GM12878 (cell line): ENCODE measurements around the gene NAA20. TPM values are rescaled to one million over a fixed set of nuclear protein-coding genes. Genes with fewer than 3 reads are reported as not detected.

ENCODE experiments used
- ATAC-seq: fragments of 200-7000 bp; cut with Tn5 transposase; 3 replicates; pipeline ENCODE4 v1.9.1; 2020; ENCODE audit warnings: mild to moderate bottlenecking, moderate library complexity
- BruUV-seq: library from RNA; stranded (reverse); fragments of 400-500 nt; replicated peaks from 2 replicates; lab custom pipeline; 2021; lab: Mats Ljungman, UMichigan
- CTCF ChIA-PET: fragments of 300-600 bp; sonication (Branson Sonifier 250); formaldehyde crosslinking; extraction: SDS; loops from one replicate; lab custom pipeline; 2021; ENCODE audit warnings: inconsistent platforms; lab: Yijun Ruan, JAX
- POLR2A ChIA-PET: fragments of 350-600 bp; formaldehyde crosslinking; extraction: SDS; loops from one replicate; lab custom pipeline; 2021; ENCODE audit warnings: inconsistent platforms; lab: Charles Lee
- RAD21 ChIA-PET: fragments of 300-600 bp; sonication (Branson Sonifier 250); formaldehyde crosslinking; loops from one replicate; lab custom pipeline; 2023; ENCODE audit warnings: antibody characterized with exemption; ENCODE audit not compliant: unreplicated experiment; lab: Charles Lee
- SMC1A ChIA-PET: fragments of 300-600 bp; sonication (Branson Sonifier 250); formaldehyde crosslinking; loops from one replicate; lab custom pipeline; 2023; ENCODE audit not compliant: unreplicated experiment, uncharacterized antibody; lab: Charles Lee
- DNase-seq: peaks from one replicate; pipeline ENCODE4 v3.0.0-alpha.2; 2011; ENCODE audit warnings: low read depth, low spot score
- FAIRE-seq: peaks from 3 replicates; lab custom pipeline; 2011; peaks lifted over from hg19 to GRCh38; lab: Jason Lieb, UNC
- H2AFZ ChIP-seq: 2 replicates; pipeline ENCODE4 v1.6.0; 2011; ENCODE audit warnings: low read depth, low read length, control low read depth; ENCODE audit not compliant: control insufficient read depth
- H3K27ac ChIP-seq: 2 replicates; pipeline ENCODE4 v1.5.1; 2011; ENCODE audit warnings: control low read depth; ENCODE audit not compliant: control insufficient read depth, insufficient read depth
- H3K27me3 ChIP-seq, 2 experiments: replicated peaks in 1 of 2; 2 replicates each; pipeline versions ENCODE4 v1.6.0 to v1.6.1; 2011; ENCODE audit warnings: low read length in 1 of 2; ENCODE audit not compliant: control insufficient read depth in 2 of 2, insufficient read depth in 2 of 2
- H3K36me3 ChIP-seq, 2 experiments: 2 replicates each; pipeline ENCODE4 v1.5.1; 2011; ENCODE audit warnings: low read length in 1 of 2; ENCODE audit not compliant: control insufficient read depth in 2 of 2, insufficient read depth in 2 of 2
- H3K4me1 ChIP-seq: 2 replicates; pipeline ENCODE4 v1.6.1; 2011; ENCODE audit warnings: mild to moderate bottlenecking, low read length, moderate library complexity, mixed read lengths; ENCODE audit not compliant: control insufficient read depth, insufficient read depth
- H3K4me2 ChIP-seq: 2 replicates; pipeline ENCODE4 v1.6.0; 2011; ENCODE audit warnings: control low read depth; ENCODE audit not compliant: control insufficient read depth, insufficient read depth
- H3K4me3 ChIP-seq: fragments of 200-600 bp; sonication (generic); 2 replicates; pipeline ENCODE4 v1.5.1; 2016
- H3K79me2 ChIP-seq: 2 replicates; pipeline ENCODE4 v1.6.0; 2011; ENCODE audit warnings: low read length; ENCODE audit not compliant: control insufficient read depth, insufficient read depth
- H3K9ac ChIP-seq: 2 replicates; pipeline ENCODE4 v1.8.0; 2011; ENCODE audit warnings: low read length, control low read depth, mixed read lengths; ENCODE audit not compliant: control insufficient read depth, insufficient read depth
- H3K9me3 ChIP-seq: replicated peaks from 3 replicates; pipeline ENCODE4 v1.5.1; 2011; ENCODE audit warnings: mild to moderate bottlenecking, low read length; ENCODE audit not compliant: control insufficient read depth, insufficient read depth
- H4K20me1 ChIP-seq: 2 replicates; pipeline ENCODE4 v1.6.0; 2011; ENCODE audit not compliant: control insufficient read depth, insufficient read depth
- BCL11A ChIP-seq: IDR thresholded peaks from 2 replicates; pipeline ENCODE4 v1.6.1; 2011; ENCODE audit warnings: low read depth, low read length
- CEBPB ChIP-seq, 2 experiments: fragments of 150-350 bp in 1 of 2; IDR thresholded peaks; 2 replicates each; pipeline ENCODE4 v1.6.1; 2012 to 2014; ENCODE audit warnings: low read depth in 2 of 2, low read length in 2 of 2, borderline replicate concordance in 1 of 2, inconsistent platforms in 1 of 2
- EGR1 ChIP-seq, 2 experiments: IDR thresholded peaks; 1 replicate in 1 of 2; 2 replicates in 1 of 2; pipeline ENCODE4 v1.6.1; 2011 to 2012; ENCODE audit warnings: low read depth in 2 of 2, low read length in 2 of 2, borderline replicate concordance in 1 of 2, mild to moderate bottlenecking in 1 of 2, moderate library complexity in 1 of 2
- ETV6 ChIP-seq, 2 experiments: fragments of 450-650 bp in 1 of 2; IDR thresholded peaks in 1 of 2; conservative IDR thresholded peaks in 1 of 2; 2 replicates each; pipeline ENCODE4 v1.6.1; 2014; ENCODE audit warnings: antibody characterized with exemption in 1 of 2, borderline replicate concordance in 1 of 2, low read depth in 1 of 2, mild to moderate bottlenecking in 1 of 2, moderate library complexity in 1 of 2
- HDAC6 ChIP-seq: fragments of 200-600 bp; sonication (generic); IDR thresholded peaks from one replicate; pipeline ENCODE4 v1.8.0; 2017; ENCODE audit warnings: antibody characterized with exemption; ENCODE audit not compliant: unreplicated experiment
- HSF1 ChIP-seq: fragments of 150-350 bp; IDR thresholded peaks from 2 replicates; pipeline ENCODE4 v1.6.1; 2014; ENCODE audit warnings: mild to moderate bottlenecking, low read depth, low read length
- IRF5 ChIP-seq: fragments of 450-650 bp; IDR thresholded peaks from 2 replicates; pipeline ENCODE4 v1.6.1; 2017; ENCODE audit warnings: borderline replicate concordance
- NFYB ChIP-seq: IDR thresholded peaks from 2 replicates; pipeline ENCODE4 v1.6.1; 2011; ENCODE audit warnings: low read depth, mild to moderate bottlenecking, low read length, improper control_type of control experiment, moderate library complexity; ENCODE audit not compliant: insufficient read depth
- NR2F1 ChIP-seq: fragments of 450-650 bp; conservative IDR thresholded peaks from 2 replicates; pipeline ENCODE4 v1.6.1; 2017; ENCODE audit warnings: mild to moderate bottlenecking
- POLR2A ChIP-seq: IDR thresholded peaks from 2 replicates; pipeline ENCODE4 v1.6.1; 2011; ENCODE audit warnings: low read depth, mild to moderate bottlenecking, low read length
- RELB ChIP-seq: fragments of 450-650 bp; IDR thresholded peaks from 2 replicates; pipeline ENCODE4 v1.6.1; 2017; ENCODE audit warnings: low read depth, mild to moderate bottlenecking, moderate library complexity
- RUNX3 ChIP-seq: IDR thresholded peaks from 2 replicates; pipeline ENCODE4 v1.6.1; 2012; ENCODE audit warnings: low read length, inconsistent platforms
- USF2 ChIP-seq: IDR thresholded peaks from 2 replicates; pipeline ENCODE4 v1.6.1; 2011; ENCODE audit warnings: low read depth, low read length, improper control_type of control experiment, borderline replicate concordance
- ZBTB33 ChIP-seq: fragments of 450-650 bp; IDR thresholded peaks from 2 replicates; pipeline ENCODE4 v1.6.1; 2017; ENCODE audit warnings: mild to moderate bottlenecking
- WGBS: methylation state at CpG from one replicate; pipeline ENCODE4 v1.1.6; 2016; ENCODE audit warnings: low lambda C conversion rate; ENCODE audit not compliant: insufficient replicate concordance, insufficient coverage; ENCODE audit errors: missing lambda C conversion rate; 5-methylcytosine and 5-hydroxymethylcytosine counted together
- in situ Hi-C: fragments of 300-500 bp; cut with MboI; formaldehyde crosslinking; loops from 9 replicates; pipeline ENCODE4 v1.14.3; 2018; ENCODE audit warnings: mixed read lengths
- intact Hi-C: fragments of 100-400 bp; cut with micrococcal nuclease; formaldehyde crosslinking; loops from one replicate; pipeline ENCODE4 v1.14.2; 2022; ENCODE audit not compliant: unreplicated experiment
- polyA plus RNA-seq, 11 experiments: library from polyadenylated mRNA; depleted of rRNA in 4 of 11; unstranded in 6 of 11; stranded (reverse) in 5 of 11; fragments of >200 nt; fragmentation: Nextera tagmentation in 4 of 11; fragmentation: Illumina TruSeq in 1 of 11; extraction: Ambion mirVana in 4 of 11; extraction: Trizol in 1 of 11; gene quantifications; 1 replicate in 1 of 11; 2 replicates in 10 of 11; pipeline versions ENCODE4 v1.2.1 to v1.2.3, GENCODE V29; 2011 to 2016; ENCODE audit warnings: inconsistent platforms in 2 of 11, missing spikeins in 2 of 11, low read depth in 1 of 11
- total RNA-seq, 4 experiments: library from RNA; depleted of rRNA in 3 of 4; stranded (reverse); fragments of >200 nt in 3 of 4; fragmentation: Illumina TruSeq in 1 of 4; extraction: Trizol in 1 of 4; gene quantifications; 2 replicates each; pipeline versions ENCODE4 v1.2.1 to v1.2.3, GENCODE V29; 2013 to 2021

The NAA20 gene
- total and polyA plus RNA-seq, 10 of the 15 experiments (the other 5 are each of a cell fraction or from before 2014, with no cell fraction given), result 48.3 to 366 (median 89.1) TPM

GRCh38 chr20:19973961-19974629 is 43.1 kb upstream of the NAA20 start:
- no peak for FAIRE-seq
- no peak for TF ChIP-seq HSF1
- no peak for TF ChIP-seq HDAC6
- TF ChIP-seq IRF5, result no peak
- TF ChIP-seq POLR2A, result no peak
- TF ChIP-seq BCL11A, result no peak
- no peak for TF ChIP-seq NR2F1
- TF ChIP-seq USF2, result no peak
- no peak for TF ChIP-seq RUNX3
- no peak for TF ChIP-seq ZBTB33
- TF ChIP-seq RELB, result no peak
- TF ChIP-seq NFYB, result no peak
- TF ChIP-seq CEBPB (IDR thresholded peaks at IDR 0.05; ENCODE audit: borderline replicate concordance in 1 of 2, low read depth in 2 of 2, low read length in 2 of 2), result no peak
- TF ChIP-seq EGR1 (IDR thresholded peaks at IDR 0.05; ENCODE audit: borderline replicate concordance in 1 of 2, low read depth in 2 of 2, low read length in 2 of 2), result no peak
- TF ChIP-seq ETV6 (conservative IDR thresholded peaks at IDR 0.05 in 1 of 2, IDR thresholded peaks at IDR 0.05 in 1 of 2; ENCODE audit: borderline replicate concordance in 1 of 2, low read depth in 1 of 2), result no peak

More at GRCh38 chr20:19973961-19974629, 43.1 kb upstream of the NAA20 start:
- CTCF ChIA-PET, result interaction anchor here (1.1 kb wide), 1 partner anchor 14 kb away, joined by 3 read pairs; no protein-coding TSS in a partner anchor
- DNase-seq (no peak), ATAC-seq (no peak)
- Histone ChIP-seq H3K4me3 (no peak overlapping the region), H3K4me2 (no peak overlapping the region), H3K9ac (no peak overlapping the region), H3K79me2 (no peaks in the 10 kb centered on the region), H3K36me3 (no peaks in the 10 kb centered on the region), H3K4me1 (no peaks in the 10 kb centered on the region), H4K20me1 (no peaks in the 10 kb centered on the region), H3K27ac (no peak overlapping the region), H3K27me3 (no peaks in the 10 kb centered on the region; a peak in 1 of 4 replicates), H3K9me3 (no peaks in the 10 kb centered on the region), H2AFZ (no peak overlapping the region)
- BruUV-seq, result no TSS peak
- in situ Hi-C loops (no loop called here), intact Hi-C loops (no loop called here)
- RAD21 ChIA-PET, result no interaction called here
- SMC1A ChIA-PET, result interaction anchor here (0.6 to 1.6 kb wide), 3 partner anchors 12 to 369 kb away, joined by 3 read pairs; no protein-coding TSS in a partner anchor
- WGBS, result 69% methylated on average over 7 of the region's 7 CpGs
- POLR2A ChIA-PET, result no interaction called here
